CD4-positive, alpha-beta T cell treated with Interleukin-2 at 100 ng/mL for 4 hours (primary cell): ENCODE measurements around the gene CATSPERZ.

ENCODE experiments used
- DNase-seq: peaks from one replicate; pipeline ENCODE4 v3.0.0-alpha.2; 2020; ENCODE audit warnings: low spot score

Gene CATSPERZ, protein sequence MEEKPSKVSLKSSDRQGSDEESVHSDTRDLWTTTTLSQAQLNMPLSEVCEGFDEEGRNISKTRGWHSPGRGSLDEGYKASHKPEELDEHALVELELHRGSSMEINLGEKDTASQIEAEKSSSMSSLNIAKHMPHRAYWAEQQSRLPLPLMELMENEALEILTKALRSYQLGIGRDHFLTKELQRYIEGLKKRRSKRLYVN

DNA sequence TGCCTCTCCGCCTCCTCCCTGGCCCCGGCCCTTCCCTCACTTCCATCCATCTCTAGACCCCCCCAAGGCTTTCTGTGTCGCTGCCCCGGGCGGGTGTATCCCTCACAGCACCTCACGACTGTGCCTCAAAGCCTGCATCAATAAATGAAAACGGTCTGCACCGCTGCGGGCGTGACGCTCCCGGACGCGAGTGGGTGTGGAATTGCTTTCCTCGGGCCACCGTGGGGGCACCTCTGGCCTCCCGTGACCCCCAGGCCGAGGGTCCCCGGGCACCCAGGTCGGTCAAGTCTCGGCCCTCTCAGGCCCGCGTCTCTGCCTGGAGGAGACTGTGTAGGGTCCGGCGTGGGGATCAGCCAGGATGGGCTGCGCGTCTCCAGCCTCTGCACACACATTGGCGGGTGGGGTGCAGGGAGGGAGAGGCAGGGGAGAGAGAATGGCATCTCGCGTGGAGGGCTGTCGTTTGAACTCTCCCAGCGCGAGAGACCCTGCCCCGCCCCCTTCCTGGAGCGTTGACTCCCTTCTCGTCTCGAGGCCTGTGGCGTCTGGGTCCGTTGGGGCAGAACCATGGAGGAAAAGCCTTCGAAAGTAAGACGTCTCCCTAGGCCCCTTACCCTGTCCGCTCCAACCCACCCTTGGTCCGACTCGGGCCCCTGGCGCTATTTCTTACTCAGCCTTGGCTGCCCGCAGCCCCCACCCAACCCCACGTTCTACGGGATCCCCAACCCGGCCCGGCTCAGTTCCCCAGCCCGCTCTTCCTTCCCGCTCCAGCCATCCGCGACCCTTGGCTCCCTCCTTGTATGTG, at the start of gene CATSPERZ:
TSS of gene CATSPERZ (plus strand) at position 512 of the 802 bp plus-strand sequence. CDS start at position 565, 53 bp downstream.
- DNase-seq = no peak

DNA sequence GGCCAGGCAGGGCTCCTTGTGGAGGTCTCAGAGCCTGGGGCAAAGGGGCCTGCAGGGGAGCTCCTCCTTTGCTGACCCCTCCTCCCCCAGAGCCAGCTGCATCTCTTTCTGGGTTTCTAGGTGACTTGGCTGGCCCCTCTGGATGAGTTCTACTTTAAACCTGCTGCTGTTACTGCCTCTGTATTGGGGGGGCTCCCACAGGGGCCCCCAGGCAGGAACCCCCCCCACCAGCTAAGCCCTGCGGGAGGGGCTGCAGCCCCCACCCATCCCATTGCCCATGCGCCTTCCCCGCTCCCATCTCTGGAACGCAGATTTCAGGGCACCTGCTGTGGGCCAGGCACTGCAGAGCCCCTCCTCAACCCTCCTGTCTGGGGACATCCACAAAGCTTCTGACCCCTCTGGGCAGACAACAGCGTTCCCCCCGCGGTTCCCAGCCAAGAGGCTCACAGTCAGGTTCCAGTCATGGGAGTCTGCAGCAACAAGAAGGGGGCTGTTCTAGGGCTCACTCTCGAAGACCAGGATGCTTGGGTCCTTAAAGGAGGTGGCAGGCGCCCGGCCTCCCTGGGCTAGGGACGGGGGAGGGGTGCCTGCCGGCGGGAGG, 49.6 kb upstream of the CATSPERZ start:
- DNase-seq = no peak

DNA sequence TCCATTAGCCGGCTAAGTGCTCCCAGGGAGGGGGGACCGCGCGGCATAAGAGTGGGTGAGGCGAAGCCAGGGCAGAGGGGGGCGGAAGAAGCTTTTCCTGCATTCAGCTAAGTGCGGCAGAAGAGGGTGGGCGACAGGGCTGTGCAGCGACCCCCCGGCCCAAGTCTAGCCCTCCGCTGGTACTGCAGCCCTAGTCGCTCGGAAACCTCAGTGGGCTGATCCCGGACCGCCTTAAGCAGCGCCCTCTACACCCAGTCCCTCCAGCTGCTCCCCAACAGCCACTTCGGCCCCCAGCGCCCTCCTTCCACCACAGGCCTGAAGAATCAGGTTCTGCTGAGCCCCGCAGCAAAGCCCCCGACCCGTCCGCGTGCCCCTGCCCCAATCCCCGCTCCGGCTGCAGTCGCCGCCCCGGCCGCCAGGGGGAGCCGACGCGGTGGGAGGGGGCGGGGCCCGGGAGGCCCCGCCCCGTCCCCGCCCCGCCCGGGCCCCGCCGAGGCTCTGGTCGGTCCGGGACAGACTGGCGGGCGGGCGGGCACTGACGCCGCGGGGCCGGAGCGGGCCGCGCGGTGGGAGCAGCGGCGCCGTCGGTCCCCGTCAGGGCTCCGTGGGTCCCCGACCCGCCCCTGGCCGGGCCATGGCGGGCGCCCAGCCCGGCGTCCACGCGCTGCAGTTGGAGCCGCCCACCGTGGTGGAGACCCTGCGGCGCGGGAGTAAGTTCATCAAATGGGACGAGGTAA, 49.0 kb upstream of the CATSPERZ start, which contains the start of gene PLCB3:
TSS of gene PLCB3 (plus strand) at position 515 of the 737 bp plus-strand sequence. CDS start at position 635, 120 bp downstream.
- DNase-seq = peak; percentile 60

DNA sequence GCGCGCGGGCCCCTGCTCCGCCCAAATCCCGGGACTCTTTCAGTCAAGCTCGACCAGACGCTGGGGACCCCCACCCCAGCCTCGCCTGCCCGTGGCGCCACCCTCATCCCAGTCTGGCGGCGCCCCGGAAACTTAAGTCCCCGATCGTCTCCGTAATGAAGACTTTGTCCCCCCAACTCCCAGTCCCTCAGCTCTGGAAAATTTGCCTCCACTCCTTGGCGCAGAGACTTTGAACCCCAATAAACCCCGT, 48.5 kb upstream of the CATSPERZ start:
- no peak for DNase-seq

DNA sequence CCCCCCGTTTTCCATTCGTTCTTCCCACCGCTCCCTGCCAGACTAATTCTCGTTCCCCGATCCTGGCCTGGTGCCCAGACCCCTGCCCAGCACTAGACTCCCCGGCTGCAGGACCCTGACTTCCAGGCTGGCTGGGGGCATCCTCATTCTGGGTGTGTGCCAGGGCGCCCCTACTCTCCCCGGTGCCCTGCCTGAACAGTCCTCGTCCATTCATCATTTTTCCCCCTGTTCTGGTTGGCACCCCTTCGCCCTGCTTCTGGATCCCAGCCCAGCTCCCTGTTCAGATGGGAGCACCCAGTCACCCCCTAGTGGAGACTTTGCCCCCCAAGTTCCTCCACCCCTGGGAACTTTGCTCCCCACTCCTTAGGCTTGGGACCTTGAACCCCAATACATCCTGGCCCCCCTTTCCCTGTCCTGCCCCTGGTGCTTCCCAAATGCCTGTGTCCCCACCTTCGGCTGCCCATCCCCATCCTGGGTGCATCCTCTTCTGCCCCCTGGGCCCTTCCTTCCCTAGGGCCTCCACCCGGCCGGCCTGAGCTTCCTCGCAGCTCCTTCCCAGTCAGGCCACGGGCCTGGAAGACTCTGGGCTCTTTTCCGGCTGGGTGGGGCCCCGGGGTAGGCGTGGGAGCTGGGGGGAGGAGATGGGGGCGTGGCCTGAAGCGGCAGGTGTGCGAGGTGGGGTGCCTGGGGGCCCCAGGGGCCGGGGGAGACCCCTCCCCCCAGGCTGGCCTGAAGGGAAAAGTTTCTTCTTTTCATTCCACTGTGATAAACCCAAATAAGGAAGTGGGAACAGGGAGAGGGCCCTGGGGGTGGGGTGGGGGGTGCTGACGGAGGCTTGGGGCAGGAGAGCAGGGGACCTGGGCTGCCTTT, 47.9 kb upstream of the CATSPERZ start:
- DNase-seq = no peak

DNA sequence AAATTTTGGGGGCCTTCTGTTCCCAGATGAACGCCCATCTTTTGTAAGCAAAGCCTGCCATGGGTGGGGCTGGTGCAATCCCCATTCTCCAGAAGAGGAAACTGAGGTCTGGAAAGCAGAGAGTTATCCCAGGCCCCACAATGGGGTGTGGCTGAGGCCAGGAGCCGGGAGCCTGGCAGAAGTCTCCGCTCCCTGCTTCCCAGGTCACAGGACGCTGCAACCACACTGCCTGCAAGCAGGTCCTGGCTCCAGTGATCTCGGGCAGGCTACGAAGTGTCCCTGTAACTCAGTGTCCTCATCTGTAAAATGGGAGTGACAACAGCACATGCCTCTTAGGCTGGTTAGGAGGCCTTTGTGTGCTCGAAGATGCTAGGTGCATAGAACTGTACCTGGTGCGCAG, 47.1 kb upstream of the CATSPERZ start:
- DNase-seq = no peak

DNA sequence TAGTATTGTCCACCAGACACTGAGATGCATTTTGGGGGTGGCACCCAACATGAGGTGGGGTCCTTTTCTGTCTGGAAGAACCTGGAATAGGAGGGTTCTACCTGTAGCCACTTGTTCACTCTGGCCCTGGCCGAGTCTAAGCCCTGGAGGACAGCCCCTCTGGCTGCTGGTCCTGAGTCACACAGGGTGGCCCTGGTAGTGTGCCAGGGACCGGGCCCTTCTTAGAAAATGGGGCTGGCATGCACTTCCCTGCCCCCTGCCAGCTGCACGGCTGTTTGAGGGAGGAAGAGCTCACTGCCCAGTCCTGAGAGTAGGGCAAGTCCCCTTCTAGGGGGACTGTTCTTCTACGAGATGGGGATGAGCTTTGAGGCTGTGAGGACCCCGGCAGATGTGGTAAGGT, 46.7 kb upstream of the CATSPERZ start:
- DNase-seq = no peak

DNA sequence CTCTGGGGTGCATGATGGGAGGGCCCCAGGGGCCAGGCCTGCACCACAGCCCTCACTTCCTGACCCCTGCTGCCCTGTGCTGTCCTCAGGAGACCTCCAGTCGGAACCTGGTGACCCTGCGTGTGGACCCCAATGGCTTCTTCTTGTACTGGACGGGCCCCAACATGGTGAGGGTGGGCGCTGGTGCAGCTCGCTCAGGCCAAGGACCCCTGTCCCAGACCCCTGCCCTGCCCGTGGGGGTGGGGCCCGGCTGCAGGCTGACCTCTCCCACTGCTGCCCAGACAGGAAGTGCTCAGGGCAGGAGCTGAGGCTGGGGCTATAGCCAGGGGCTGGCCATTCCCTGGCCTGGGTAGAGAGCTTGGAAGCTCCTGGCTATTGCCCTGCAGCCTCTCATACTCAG, 45.8 kb upstream of the CATSPERZ start:
- DNase-seq = no peak

DNA sequence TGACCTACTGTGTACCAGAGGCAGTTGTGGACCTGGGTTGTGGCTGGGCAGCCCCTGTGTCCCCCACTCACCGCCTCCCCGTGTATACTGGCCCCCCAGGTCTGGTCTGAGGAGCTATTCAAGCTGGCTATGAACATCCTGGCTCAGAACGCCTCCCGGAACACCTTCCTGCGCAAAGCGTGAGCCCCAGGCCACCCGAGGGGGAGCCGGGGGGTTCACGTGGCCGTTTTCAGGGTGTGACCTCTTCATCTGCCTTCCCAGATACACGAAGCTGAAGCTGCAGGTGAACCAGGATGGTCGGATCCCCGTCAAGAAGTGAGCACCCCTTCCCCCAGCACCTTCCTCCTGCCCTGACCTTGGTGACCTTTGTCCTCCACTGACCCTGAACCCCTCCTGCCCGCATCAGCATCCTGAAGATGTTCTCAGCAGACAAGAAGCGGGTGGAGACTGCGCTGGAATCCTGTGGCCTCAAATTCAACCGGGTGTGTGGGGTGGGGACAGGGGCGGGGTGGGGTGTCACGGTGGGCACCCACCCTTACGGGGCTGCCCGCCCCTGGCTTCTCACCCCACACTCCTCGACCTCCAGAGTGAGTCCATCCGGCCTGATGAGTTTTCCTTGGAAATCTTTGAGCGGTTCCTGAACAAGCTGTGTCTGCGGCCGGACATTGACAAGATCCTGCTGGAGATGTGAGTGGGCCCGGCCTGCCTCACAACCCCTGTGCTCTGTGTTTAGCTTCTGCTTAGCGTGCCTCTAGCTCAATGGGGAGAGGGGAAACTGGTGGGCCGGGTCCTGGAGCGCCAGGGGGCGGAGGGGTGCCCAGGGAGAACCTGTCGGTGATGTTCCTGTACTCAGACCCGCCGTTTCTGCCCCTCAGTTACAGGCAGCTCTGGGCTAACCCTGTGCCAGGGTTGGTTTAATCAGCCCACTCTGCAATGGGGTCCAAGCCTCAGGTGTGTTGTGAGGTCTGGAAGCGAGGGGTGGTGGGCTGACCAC, 44.7 kb upstream of the CATSPERZ start:
- no peak for DNase-seq

DNA sequence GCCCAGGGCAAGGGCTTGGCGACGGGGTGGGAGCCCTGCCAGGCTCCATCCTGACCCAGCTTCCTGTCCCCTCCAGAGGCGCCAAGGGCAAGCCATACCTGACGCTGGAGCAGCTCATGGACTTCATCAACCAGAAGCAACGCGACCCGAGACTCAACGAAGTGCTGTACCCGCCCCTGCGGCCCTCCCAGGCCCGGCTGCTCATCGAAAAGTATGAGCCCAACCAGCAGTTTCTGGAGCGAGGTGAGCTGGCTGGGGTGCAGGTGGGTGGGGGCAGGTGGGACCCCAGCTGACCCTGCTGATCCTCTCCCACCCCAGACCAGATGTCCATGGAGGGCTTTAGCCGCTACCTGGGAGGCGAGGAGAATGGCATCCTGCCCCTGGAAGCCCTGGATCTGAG, 43.9 kb upstream of the CATSPERZ start:
- no peak for DNase-seq

DNA sequence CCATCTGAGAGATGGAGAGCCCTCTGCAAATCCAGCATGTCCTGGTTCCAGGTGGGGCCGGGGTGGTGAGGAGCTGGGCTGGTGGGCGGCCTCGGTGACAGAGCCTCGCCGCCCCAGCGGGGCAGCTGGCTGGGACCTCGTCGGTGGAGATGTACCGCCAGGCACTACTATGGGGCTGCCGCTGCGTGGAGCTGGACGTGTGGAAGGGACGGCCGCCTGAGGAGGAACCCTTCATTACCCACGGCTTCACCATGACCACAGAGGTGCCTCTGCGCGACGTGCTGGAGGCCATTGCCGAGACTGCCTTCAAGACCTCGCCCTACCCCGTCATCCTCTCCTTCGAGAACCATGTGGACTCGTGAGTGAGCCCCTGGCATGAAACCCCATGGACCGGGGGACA, 41.8 kb upstream of the CATSPERZ start:
- DNase-seq = no peak

DNA sequence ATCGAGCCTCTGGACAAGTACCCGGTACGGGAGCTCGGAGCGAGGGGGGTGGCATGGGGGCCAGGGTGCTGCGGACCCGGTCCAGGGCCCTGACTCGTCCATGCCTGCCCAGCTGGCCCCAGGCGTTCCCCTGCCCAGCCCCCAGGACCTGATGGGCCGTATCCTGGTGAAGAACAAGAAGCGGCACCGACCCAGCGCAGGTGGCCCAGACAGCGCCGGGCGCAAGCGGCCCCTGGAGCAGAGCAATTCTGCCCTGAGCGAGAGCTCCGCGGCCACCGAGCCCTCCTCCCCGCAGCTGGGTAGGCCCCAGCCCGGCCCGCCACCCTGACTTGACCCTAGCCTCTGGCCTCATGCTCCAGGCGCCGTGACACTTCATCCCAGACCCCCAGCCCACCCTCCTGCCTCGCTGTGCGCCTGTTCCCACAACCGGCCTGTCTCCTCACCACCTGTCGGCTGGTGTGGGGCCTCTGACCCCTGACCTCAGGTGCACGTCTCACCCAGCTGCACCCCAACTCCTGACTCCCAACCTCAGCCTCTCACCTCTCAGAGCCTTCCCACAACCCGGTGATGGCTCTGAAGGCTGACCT, 41.1 kb upstream of the CATSPERZ start:
- no peak for DNase-seq

DNA sequence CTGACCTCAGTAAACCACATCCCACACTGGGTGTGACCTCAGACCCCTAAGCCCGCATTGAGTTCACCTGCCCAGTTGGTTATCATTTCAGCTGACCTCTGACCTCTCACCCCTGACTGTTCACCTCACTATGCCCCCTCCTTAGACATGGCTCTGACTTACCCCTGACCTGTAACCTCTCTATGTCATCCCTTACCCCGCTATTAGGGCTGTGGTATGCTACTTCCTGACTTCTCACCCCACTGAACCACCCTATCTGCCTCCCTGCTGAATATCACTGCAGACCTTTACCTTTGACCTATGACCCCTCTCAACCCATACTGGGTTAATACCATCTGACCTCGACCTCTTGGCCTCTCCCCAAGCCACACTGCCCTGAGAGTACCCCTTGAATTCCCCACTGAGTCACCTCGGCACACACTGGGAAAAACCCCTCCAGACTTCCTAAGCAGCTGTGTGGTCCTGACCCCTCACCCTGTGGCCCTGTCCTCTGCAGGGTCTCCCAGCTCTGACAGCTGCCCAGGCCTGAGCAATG, 40.6 kb upstream of the CATSPERZ start:
- no peak for DNase-seq

DNA sequence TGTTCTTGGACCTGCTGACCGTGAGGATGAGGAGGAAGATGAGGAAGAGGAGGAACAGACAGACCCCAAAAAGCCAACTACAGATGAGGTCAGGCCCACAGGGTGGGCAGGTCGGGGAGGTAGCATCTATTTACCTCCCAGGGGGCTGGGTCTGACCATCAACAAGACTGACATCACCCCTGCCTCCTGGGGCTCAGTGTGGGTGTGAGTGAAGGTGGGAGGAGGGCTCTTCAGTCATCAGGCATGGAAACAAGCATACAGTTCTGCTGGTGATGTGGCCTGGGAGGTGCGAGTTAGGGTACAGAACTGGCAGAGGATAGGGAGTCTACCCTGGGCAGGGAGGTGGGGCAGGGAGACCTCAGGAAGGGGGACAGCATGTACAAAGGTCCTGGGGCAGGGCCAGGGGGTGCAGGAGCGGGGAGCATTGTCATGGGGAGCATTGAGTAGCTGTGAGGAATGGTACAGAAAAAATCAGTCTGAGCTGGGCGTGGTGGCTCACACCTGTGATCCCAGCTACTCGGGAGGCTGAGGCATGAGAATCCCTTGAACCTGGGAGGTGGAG, 39.9 kb upstream of the CATSPERZ start:
- DNase-seq = no peak

DNA sequence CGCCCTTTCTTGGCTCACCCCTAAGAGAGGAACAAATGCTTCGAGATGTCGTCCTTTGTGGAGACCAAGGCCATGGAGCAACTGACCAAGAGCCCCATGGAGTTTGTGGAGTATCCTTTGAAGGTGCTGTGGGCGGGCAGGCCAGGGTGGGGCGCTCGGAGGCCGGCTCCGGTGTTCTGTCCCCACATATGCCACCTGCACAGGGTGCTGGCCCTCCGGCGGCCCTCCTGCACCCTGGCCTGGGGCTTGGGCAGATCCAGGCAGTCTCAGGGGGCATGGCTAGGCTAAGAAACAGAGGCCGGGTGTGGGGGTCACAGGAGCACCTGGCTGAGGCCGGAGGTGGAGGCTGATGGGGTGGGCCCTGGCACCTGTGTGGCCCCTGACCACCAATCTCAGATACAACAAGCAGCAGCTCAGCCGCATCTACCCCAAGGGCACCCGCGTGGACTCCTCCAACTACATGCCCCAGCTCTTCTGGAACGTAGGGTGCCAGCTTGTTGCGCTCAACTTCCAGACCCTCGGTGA, 38.5 kb upstream of the CATSPERZ start:
- DNase-seq = no peak

DNA sequence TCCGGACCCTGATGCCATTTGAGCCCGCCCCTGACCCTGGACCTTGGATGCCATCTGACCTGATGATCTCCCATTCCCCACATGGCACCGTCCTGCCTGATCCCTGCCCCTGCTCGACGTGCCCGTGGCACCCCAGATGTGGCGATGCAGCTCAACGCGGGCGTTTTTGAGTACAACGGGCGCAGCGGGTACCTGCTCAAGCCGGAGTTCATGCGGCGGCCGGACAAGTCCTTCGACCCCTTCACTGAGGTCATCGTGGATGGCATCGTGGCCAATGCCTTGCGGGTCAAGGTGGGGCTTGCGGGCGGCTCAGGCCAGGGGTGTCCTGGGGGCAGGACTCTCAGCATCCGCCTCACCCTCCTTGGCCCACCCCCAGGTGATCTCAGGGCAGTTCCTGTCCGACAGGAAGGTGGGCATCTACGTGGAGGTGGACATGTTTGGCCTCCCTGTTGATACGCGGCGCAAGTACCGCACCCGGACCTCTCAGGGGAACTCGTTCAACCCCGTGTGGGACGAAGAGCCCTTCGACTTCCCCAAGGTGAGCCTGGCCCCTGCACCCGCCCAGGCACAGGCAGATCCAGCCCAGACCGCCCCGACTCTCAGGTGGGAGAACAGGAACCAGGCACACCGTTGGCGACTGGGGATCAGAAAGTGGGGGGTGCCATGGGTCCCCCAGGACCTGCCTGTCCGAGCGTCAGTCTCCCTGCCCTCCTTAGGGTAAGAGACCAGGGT, 37.7 kb upstream of the CATSPERZ start:
- DNase-seq = no peak

DNA sequence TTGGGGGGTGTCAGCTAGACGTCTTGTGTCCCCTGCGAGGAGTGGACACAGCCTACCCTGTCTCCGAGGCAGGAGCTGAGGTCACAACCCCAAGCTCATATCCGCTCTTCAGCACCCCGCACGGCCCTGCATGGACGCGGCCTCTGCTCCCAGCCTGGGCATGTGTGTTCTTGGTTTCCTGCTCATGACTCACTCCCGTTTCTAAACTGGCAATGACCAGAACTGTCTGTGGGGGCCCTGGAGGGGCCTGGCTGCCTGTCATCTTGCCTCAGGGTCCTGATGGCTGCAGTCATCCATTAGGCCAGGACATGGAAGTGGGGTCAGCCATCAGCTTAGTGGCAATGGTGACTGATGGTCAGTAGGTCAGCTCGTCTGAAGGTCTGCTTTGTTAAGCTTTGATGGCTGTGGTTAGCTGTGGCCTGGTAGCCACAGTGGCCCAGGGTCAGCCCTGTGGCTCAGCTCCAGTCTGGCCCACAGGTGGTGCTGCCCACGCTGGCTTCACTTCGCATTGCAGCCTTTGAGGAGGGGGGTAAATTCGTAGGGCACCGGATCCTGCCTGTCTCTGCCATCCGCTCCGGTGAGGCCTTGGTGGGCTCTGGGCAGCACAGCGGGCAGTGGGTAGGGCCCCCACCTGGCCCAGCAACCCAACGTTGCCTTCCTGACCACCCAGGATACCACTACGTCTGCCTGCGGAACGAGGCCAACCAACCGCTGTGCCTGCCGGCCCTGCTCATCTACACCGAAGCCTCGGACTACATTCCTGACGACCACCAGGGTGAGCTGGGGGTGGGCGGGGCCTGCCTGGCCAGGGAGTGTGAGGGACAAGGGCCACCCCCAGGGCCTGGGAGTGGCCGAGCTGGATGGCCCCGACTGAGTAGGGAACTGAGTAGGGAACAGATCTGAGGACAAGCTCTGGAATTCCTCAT, 36.9 kb upstream of the CATSPERZ start:
- no peak for DNase-seq

DNA sequence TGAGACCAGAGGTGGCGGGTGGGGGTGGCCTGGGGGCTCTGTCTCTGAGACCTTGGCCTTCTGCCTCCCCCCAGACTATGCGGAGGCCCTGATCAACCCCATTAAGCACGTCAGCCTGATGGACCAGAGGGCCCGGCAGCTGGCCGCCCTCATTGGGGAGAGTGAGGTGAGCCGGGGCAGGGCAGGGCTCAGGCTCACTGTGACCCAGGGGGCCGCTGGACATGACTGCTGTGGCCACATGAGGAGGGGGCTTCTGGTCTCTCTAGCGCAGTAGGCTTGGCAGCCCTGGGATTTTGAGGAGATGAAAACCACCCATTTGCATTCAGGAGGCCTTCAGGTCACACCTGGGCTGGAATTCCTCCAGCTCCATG, 36.2 kb upstream of the CATSPERZ start:
- DNase-seq = no peak
